NOMO-1 (cell line): ENCODE measurements around the gene HIGD1B.
"Not testable (repeated sequence)": the region's sequence is repeated elsewhere in the genome, so short reads cannot be mapped to it uniquely, and the experiment has no call there.

ENCODE experiments used
- DNase-seq, 2 experiments: peaks; one replicate each; lab custom pipeline; 2025; ENCODE audit not compliant: unreplicated experiment in 2 of 2; lab: John Stamatoyannopoulos, UW

Gene HIGD1B

GRCh38 chr17:44847586-44847985 is at the start of gene HIGD1B:
Gene HIGD1B (plus strand): TSS chr17:44847883. CDS start chr17:44848153, 270 bp downstream.
- no peak for DNase-seq

DNA sequence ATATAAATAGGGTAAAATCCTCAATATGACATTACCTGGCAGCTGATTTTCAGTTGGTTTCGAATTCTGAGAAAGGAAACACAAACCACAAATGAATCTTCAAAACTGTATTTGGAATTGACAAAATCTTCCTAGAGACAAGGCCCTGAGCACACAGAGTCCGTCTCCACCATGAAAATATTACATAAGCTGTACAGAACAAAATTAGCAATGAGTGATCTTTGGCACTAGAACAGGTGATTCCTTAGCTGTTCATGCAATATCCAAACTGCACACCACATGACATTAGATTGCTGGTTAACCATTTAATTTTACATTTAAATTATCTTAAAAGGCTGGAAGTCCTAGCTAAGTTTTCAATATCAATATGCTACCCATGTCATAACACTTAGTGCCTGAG is 49.3 kb upstream of the HIGD1B start:
- DNase-seq, result no peak

- no peak for DNase-seq
Observed at GRCh38 chr17:44801880-44802279, 45.8 kb upstream of the HIGD1B start.

DNA sequence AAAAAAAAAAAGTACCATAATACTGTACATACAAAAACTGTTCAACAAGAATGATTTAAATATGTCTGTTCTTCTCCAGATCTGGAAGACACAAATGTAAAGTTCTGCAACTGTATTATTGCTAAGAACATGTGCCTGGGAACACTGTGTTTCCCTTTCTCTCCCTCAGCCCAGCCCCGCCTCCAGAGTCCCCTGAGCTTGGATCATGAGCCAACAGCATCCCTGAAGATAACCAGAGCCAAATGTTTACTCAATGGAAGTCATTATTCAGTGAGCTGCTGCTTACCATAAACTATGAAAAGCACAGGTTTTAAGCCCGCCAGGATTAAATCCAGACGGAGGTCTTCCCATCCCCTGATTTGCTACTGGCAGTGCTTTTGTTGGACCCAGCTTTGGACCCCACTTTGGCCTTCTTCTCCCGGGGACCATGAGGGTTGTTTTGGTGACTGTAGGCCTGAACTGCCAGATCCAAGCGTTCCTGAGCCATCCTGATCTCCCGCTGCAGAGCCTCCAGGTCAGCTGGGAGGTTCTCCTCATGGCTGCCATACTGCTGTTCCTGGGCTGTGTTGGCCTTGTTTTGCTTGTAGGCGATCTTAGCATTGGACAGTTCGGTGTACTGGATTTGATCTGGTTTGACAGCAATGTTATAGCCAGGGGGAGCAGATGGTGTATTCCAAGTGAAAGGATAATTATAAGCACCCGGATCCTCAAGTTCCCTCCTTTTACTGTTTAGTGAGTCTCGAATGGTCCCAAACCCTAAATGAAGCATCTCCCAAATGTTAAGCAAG is 43.2 kb upstream of the HIGD1B start:
- DNase-seq, result no peak

DNA sequence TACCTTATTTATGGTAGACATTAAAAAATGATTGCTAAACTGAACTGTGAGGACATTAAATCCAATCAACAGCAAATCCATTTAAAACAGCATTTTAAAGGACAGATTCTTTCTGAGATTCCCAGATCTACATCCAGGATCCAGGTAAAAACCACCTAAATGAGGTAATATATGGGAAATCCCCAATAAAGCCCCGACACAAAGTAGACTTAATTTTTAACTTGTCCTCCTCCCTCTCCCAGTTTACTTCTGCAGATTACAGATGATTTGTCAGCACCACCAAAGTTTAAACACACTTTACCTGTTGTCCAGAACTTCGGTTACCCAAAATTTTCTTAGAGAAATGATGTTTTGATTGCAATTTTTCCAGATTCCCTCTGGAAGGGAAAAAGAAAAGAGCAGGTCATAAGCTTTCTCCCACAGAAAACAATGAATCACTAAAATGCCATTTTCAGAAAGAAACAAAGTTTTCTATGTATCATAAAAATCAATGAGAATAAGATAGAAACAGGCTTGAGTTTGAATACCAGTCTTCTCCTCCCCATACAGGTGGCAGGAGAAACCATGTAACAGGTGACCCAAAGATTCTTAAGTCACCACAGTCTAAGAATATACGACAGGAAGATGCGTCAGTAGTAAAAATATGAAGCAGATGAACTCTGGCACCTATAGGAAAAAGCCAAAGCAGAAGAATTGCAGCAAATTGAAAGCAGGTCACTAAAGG is 40.4 kb upstream of the HIGD1B start:
- DNase-seq, result no peak

DNA sequence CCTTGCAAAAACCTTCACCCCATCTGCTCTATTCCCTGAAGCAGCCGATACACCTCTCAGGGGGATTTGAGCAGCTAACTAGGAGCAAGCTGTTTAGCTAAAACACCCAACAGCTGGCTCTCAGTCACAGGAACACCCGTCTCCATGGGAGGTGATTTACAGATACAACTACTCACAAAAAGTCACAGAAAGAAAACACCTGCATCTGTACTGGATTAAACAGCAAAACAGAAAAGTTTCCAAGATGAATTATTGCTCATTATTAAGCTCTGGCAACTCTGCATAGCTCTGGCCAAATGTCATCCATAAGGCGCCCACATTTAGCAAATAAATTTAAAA is 39.9 kb upstream of the HIGD1B start:
- DNase-seq, result no peak

- DNase-seq, result no peak
Observed at GRCh38 chr17:44808156-44808555, 39.5 kb upstream of the HIGD1B start.

DNA sequence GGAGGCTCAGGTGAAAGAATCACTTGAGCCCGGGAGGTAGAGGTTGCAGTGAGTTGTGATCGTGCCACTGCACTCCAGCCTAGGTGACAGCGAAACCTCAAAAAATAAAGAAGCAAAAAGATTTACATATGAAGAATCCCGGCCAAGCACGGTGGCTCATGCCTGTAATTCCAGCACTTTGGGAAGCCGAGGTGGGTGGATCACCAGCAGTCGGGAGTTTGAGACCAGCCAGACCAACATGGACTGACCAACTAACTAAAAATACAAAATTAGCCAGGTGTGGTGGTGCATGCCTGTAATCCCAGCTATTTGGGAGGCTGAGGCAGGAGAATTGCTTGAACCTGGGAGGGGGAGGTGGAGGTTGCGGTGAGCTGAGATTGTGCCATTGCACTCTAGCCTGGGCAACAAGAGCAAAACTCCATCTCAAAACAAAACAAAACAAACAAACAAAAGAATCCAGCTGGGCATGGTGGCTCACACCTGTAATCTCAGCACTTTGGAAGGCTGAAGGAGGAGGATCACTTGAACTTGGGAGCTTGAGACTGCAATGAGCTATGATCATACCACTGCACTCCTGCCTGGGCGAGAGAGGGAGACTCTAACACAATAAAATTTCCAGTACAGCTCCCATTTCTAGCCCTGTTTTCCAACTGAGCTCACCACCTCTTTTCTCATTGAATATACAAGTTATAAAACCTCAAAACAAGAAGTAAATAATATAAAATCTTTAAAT is 38.9 kb upstream of the HIGD1B start:
- DNase-seq, result not testable (repeated sequence)

GRCh38 chr17:44812263-44812662 is 35.4 kb upstream of the HIGD1B start:
- no peak for DNase-seq

DNA sequence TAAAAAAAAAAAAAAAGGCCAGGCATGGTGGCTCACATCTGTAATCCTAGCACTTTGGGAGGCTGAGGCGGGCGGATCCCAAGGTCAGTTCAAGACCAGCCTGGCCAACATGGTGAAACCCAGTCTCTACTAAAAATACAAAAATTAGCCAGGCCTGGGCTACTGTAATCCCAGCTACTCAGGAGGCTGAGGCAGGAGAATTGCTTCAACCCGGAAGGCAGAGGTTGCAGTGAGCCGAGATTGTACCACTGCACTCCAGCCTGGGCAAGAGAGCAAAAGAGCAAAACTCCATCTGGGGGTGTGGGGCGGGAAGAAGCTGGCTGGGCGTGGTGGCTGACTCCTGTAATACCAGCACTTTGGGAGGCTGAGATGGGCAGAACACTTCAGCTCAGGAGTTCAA is 29.2 kb upstream of the HIGD1B start:
- not testable (repeated sequence) for DNase-seq

DNA sequence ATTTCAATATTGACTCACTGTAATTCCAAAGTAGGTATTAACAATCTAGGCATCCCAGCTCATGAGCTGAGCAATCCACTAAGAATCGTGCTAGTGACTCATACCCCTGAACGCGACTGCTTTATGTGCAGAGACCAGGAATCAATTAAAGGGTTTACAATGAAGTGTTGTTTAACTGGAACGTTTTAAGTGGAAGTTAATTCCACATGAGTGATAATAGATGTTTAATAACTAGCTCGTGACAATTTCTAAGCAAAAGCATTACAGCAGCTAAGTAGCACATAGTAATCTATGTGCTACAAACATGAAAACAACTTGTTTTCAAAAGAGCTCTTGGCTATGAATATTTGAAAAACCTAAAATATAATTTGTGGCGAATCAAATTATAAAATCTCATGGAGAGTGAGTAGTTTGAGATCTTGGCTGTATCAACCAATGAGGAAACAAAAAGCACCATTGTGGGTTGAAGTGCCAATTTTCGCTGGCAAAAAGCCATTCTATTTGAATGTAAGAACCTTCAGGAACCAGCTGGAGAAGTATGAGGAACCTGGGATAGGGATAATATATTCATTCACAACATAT is 27.0 kb upstream of the HIGD1B start:
- DNase-seq, result no peak

DNA sequence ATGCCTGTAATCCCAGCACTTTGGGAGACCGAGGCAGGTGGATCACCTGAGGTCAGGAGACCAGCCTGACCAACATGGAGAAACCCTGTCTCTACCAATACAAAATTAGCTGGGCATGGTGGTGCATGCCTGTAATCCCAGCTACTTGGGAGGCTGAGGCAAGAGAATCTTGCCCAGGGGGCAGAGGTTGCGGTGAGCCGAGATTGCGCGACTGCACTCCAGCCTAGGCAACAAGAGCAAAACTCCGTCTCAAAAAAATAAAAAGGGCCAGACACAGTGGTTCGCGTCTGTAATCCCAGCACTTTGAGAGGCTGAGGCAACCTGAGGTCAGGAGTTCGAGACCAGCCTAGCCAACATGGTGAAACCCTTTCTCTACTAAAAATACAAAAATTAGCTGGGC is 22.4 kb upstream of the HIGD1B start:
- DNase-seq, result not testable (repeated sequence)

DNA sequence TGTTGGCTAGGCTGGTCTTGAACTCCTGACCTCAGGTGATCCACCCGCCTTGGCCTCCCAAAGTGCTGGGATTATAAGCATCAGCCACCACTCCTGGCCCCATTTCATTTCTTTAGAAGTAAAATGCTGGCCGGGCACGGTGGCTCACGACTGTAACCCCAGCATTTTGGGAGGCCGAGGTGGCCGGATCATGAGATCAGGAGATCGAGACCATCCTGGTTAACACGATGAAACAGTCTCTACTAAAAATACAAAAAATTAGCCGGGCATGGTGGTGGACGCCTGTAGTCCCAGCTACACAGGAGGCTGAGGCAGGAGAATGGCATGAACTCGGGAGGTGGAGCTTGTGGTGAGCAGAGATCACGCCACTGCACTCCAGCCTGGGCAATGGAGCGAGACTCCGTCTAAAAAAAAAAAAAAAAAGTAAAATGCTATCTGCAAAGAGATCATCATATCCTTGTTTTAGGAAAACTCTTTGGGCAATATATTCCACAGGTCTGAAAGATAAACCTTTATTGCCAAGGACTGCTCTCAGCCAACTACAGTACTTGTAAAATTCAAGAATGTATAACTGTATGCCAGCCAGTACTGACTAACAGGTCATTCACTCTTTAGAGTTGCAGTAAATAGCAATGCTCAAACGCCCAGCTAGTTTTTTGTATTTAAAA is 21.4 kb upstream of the HIGD1B start:
- DNase-seq, result no peak

DNA sequence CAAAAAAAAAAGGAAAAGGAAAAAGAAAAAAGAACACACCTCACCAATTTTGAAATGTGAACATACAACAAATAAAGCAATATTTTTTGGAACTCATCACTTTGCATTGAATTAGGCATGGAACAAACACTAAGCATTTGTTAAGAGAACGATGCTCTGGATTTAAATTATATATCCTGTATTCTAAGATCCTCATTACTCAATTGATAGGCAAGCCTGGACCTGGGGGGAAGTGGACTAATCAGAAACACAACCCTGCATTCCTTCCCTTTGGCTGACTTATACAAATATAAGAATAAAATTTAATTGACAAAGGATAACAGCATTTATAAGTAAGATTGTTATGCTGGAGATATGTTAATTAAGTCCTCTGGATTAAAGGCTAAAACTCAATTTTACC is 19.8 kb upstream of the HIGD1B start:
- DNase-seq, result no peak

- peak in 1 of 2 experiments; percentile 34 for DNase-seq
Observed at GRCh38 chr17:44828919-44829522, 18.7 kb upstream of the HIGD1B start.

DNA sequence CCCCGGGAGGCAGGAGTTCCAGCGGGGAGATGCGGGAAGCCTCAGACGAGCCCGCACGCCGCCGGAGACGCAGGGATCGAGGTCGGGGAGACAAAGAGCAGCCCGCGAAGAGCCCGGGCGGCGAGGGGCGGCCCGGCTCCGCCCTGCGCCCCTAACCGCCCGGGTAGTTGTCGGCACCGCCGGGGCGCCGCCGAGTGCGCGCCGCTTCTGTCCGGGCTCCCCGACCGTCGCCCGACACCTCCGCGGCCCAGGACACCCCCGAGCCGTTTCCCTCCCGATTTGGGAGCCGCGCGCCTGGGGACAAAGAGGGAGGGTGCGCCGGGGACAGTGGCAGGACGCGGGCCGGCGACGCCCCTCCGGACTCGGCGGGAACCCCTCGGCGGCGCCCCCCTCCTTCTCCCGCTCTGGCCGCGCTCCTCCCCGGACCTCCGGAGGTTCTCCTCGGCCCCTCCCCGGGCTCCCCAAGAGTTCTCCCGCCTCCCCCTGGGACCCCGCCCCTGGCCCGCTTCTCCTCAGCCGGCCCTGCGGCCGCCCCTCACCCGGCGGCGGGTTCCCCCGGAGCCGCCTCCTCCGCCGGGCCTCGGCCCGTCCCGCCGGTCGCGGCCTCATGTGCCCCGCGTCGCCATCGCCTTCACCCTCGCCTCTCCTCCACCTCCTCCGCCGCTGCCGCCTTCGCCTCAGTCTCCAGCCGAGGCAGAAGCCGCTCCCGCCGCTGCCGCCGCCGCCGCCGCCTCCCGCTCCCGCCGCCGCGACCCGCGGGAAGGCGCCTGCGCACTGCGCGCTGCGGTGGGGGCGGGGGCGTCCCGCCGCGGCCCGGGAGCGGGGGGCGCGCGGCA is 17.9 kb upstream of the HIGD1B start, which contains the start of gene GJC1:
GJC1 (minus strand) TSS at position 765 of the 836 bp plus-strand sequence. CDS start 24,470 bp downstream, outside the sequence.
- no peak for DNase-seq

- DNase-seq, result peak in 1 of 2 experiments; percentile 9
Observed at GRCh38 chr17:44830359-44831288, 17.1 kb upstream of the HIGD1B start.

GRCh38 chr17:44831371-44831770 is 16.3 kb upstream of the HIGD1B start:
- no peak for DNase-seq
